Omental fat pad (tissue), 4 donors: ENCODE results near the gene PTPRM. TPM values are rescaled to one million over a fixed set of nuclear protein-coding genes. Genes with fewer than 3 reads are reported as not detected.

Experiments used
- ATAC-seq: fragments of 150-250 bp; one replicate; pipeline ENCODE4 v1.9.1; 2016; ENCODE audit warnings: mild to moderate bottlenecking, moderate library complexity; ENCODE audit not compliant: low FRiP score
- DNase-seq: peaks from one replicate; pipeline ENCODE4 v3.0.0-alpha.2; 2019; ENCODE audit warnings: low spot score
- CTCF ChIP-seq, 3 donors: fragments of 450-650 bp; IDR thresholded peaks; one replicate each; pipeline ENCODE4 v1.5.1; 2016 to 2017; ENCODE audit warnings: antibody characterized with exemption in 3 of 3, mild to moderate bottlenecking in 3 of 3, moderate library complexity in 2 of 3
- total RNA-seq, 4 donors: library from RNA; depleted of rRNA; stranded (reverse); fragments of >200 nt; gene quantifications; one replicate each; pipeline ENCODE4 v1.1.0, GENCODE V29; 2016

PTPRM gene
- total RNA-seq, 4 donors from 2014 or later, result 64.8 to 238 (median 144) TPM

GRCh38 chr18:8386669-8387380 is 819.7 kb downstream of the PTPRM start:
- no peak for ATAC-seq
- TF ChIP-seq CTCF (IDR thresholded peaks at IDR 0.05), result no peak
- DNase-seq, result no peak

GRCh38 chr18:8389391-8390340 is 822.5 kb downstream of the PTPRM start:
- DNase-seq, result no peak
- no peak for ATAC-seq
- no peak for TF ChIP-seq CTCF (IDR thresholded peaks at IDR 0.05)

DNA sequence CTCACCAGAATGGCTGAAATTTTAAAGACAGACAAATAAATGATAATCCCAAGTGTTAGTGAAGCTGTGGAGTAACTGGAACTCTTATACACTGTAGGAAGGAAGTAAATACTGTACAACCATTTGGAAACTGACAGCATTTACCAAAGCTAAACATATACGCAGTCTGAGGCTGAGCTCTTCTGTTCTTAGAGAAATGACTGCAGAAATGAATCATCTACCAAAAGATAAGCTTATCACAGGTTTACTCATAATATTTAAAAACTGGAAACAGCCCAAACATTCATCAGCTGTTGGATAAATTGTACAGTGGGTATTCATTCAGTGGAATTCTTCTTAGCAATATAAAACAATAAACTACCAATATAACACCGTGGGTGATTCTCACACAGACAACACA is 824.0 kb downstream of the PTPRM start:
- no peak for TF ChIP-seq CTCF (IDR thresholded peaks at IDR 0.05)
- DNase-seq (no peak), ATAC-seq (peak; percentile 49)

- ATAC-seq, result no peak
- no peak for DNase-seq
- no peak for TF ChIP-seq CTCF (IDR thresholded peaks at IDR 0.05)
Observed at GRCh38 chr18:8396254-8396653, 829.1 kb downstream of the PTPRM start.

DNA sequence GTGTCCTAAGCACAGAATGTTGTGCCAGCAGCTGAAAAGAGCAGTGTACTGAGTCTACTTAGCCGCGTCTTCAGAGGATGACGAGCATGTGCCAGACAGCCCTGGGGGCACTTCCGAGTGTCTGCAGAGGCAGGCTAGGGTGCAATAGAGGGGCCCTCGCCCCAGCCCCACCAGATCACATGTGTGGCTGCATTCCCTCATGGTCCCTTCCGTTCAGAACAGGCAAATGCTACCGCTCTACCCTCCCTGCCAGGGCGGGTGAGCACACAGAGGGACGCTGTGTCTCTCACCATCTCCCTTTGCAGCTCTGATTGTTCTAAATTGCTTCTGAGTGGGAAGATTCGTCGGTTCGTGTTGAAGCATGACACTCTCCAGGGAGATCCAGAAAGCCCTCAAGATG is 829.9 kb downstream of the PTPRM start:
- no peak for ATAC-seq
- no peak for DNase-seq
- TF ChIP-seq CTCF (IDR thresholded peaks at IDR 0.05), result no peak

- DNase-seq (no peak), ATAC-seq (no peak)
- TF ChIP-seq CTCF (IDR thresholded peaks at IDR 0.05), result no peak
Observed at GRCh38 chr18:8399138-8399537, 832.0 kb downstream of the PTPRM start.
